Natural killer cell (primary cell): ENCODE measurements around the gene MSX2. TPM values are rescaled to one million over a fixed set of nuclear protein-coding genes. Genes with fewer than 3 reads are reported as not detected.

ENCODE experiments used
- ATAC-seq, 3 donors: fragments of 150-1000 bp in 2 of 3; fragments of 200-7000 bp in 1 of 3; cut with Tn5 transposase; 1 replicate in 1 of 3; 2 replicates in 2 of 3; pipeline ENCODE4 v1.10.0; 2021; ENCODE audit warnings: mild to moderate bottlenecking in 2 of 3, moderate library complexity in 2 of 3
- DNase-seq, 2 donors: peaks; one replicate each; pipeline versions ENCODE4 v3.0.0 to v3.0.0-alpha.2; 2013 to 2021; ENCODE audit warnings: mixed read lengths in 1 of 2
- H3K27ac ChIP-seq: one replicate; pipeline ENCODE4 v1.5.1; 2013; ENCODE audit warnings: mild to moderate bottlenecking, low read length
- H3K27me3 ChIP-seq: one replicate; pipeline ENCODE4 v1.6.1; 2013; ENCODE audit warnings: low read length; ENCODE audit not compliant: control insufficient read depth, insufficient read depth
- H3K36me3 ChIP-seq: one replicate; pipeline ENCODE4 v1.6.1; 2013; ENCODE audit warnings: low read length; ENCODE audit not compliant: control insufficient read depth, insufficient read depth
- H3K4me1 ChIP-seq: one replicate; pipeline ENCODE4 v1.6.1; 2013; ENCODE audit warnings: low read length; ENCODE audit not compliant: control insufficient read depth, insufficient read depth
- H3K4me3 ChIP-seq: one replicate; pipeline ENCODE4 v1.5.1; 2013; ENCODE audit warnings: low read length
- H3K9me3 ChIP-seq: one replicate; pipeline ENCODE4 v1.6.1; 2013; ENCODE audit warnings: low read length; ENCODE audit not compliant: control insufficient read depth, insufficient read depth
- H3K27ac Mint-ChIP-seq, 2 donors: one replicate each; pipeline ENCODE4 v1.8.0; 2022; ENCODE audit warnings: mild to moderate bottlenecking in 2 of 2, mixed read lengths in 2 of 2, moderate library complexity in 1 of 2
- H3K27me3 Mint-ChIP-seq, 2 donors: one replicate each; pipeline ENCODE4 v1.8.0; 2022; ENCODE audit warnings: low read depth in 2 of 2, mixed read lengths in 2 of 2
- H3K36me3 Mint-ChIP-seq: one replicate; pipeline ENCODE4 v1.8.0; 2022; ENCODE audit warnings: mixed read lengths
- H3K4me1 Mint-ChIP-seq, 2 donors: one replicate each; pipeline ENCODE4 v1.8.0; 2022; ENCODE audit warnings: mixed read lengths in 2 of 2
- H3K4me3 Mint-ChIP-seq: one replicate; pipeline ENCODE4 v1.8.0; 2022; ENCODE audit warnings: mild to moderate bottlenecking, moderate library complexity, mixed read lengths
- H3K9me3 Mint-ChIP-seq, 2 donors: one replicate each; pipeline ENCODE4 v1.8.0; 2022; ENCODE audit warnings: mixed read lengths in 2 of 2
- WGBS: methylation state at CpG from one replicate; pipeline ENCODE4 v1.1.7; 2013; ENCODE audit warnings: missing lambda C conversion rate; ENCODE audit not compliant: insufficient coverage; 5-methylcytosine and 5-hydroxymethylcytosine counted together
- intact Hi-C: fragments of 100-400 bp; cut with micrococcal nuclease; formaldehyde crosslinking; loops from one replicate; pipeline ENCODE4 v1.14.2; 2022
- total RNA-seq, 4 donors: library from RNA; stranded (reverse); fragments of 120-200 nt in 1 of 4; gene quantifications; one replicate each; pipeline versions ENCODE4 v1.2.3 to v1.2.4, GENCODE V29; 2013 to 2022
- TF ChIP-seq, protein P1 (sequence below): fragments of 200-600 bp; IDR thresholded peaks from one replicate; pipeline ENCODE4 v1.8.0; 2022; ENCODE audit warnings: antibody characterized with exemption

Gene MSX2
- total RNA-seq, 3 donors from 2014 or later (not counting 1 experiment from before 2014, with no cell fraction given) = 0.40 TPM; not detected in 2

GRCh38 chr5:174707671-174708070, 16.7 kb upstream of the MSX2 start:
- no peak for ATAC-seq
- TF ChIP-seq, protein P1, sequence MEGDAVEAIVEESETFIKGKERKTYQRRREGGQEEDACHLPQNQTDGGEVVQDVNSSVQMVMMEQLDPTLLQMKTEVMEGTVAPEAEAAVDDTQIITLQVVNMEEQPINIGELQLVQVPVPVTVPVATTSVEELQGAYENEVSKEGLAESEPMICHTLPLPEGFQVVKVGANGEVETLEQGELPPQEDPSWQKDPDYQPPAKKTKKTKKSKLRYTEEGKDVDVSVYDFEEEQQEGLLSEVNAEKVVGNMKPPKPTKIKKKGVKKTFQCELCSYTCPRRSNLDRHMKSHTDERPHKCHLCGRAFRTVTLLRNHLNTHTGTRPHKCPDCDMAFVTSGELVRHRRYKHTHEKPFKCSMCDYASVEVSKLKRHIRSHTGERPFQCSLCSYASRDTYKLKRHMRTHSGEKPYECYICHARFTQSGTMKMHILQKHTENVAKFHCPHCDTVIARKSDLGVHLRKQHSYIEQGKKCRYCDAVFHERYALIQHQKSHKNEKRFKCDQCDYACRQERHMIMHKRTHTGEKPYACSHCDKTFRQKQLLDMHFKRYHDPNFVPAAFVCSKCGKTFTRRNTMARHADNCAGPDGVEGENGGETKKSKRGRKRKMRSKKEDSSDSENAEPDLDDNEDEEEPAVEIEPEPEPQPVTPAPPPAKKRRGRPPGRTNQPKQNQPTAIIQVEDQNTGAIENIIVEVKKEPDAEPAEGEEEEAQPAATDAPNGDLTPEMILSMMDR = no peak
- peaks cover 8% of the 10 kb centered on the region in 2 donors for H3K27me3 Mint-ChIP-seq
- no peaks in the 10 kb centered on the region for H3K4me1 ChIP-seq
- no peak overlapping the region for H3K27ac Mint-ChIP-seq
- no peaks in the 10 kb centered on the region for H3K27me3 ChIP-seq
- intact Hi-C loops = no loop called here
- H3K9me3 Mint-ChIP-seq = no peaks in the 10 kb centered on the region
- H3K36me3 Mint-ChIP-seq = no peaks in the 10 kb centered on the region
- no peak overlapping the region for H3K4me3 ChIP-seq
- no peaks in the 10 kb centered on the region for H3K36me3 ChIP-seq
- no peak for DNase-seq
- no peak overlapping the region for H3K27ac ChIP-seq
- 85% methylated on average over 11 of the region's 11 CpGs for WGBS
- no peaks in the 10 kb centered on the region for H3K9me3 ChIP-seq
- no peak overlapping the region for H3K4me3 Mint-ChIP-seq
- H3K4me1 Mint-ChIP-seq = no peaks in the 10 kb centered on the region

- DNase-seq (no peak), ATAC-seq (no peak)
- Histone ChIP-seq H3K27ac (no peak overlapping the region), H3K9me3 (no peaks in the 10 kb centered on the region), H3K27me3 (no peaks in the 10 kb centered on the region), H3K4me1 (no peaks in the 10 kb centered on the region), H3K4me3 (no peak overlapping the region), H3K36me3 (no peaks in the 10 kb centered on the region)
- Mint-ChIP-seq H3K27ac (no peak overlapping the region), H3K27me3 (peaks cover 8 to 10% of the 10 kb centered on the region in 2 donors), H3K4me3 (no peak overlapping the region), H3K9me3 (no peaks in the 10 kb centered on the region), H3K36me3 (no peaks in the 10 kb centered on the region), H3K4me1 (no peaks in the 10 kb centered on the region)
- intact Hi-C loops = no loop called here
- 70% methylated on average over 20 of the region's 20 CpGs for WGBS
- TF ChIP-seq, protein P1 = no peak
These were observed 15.7 kb upstream of the MSX2 start for GRCh38 chr5:174708476-174709207.

- Mint-ChIP-seq H3K4me3 (no peak overlapping the region), H3K4me1 (no peaks in the 10 kb centered on the region), H3K36me3 (peaks cover 6% of the 10 kb centered on the region), H3K27ac (no peak overlapping the region), H3K27me3 (peaks cover 14 to 23% of the 10 kb centered on the region in 2 donors), H3K9me3 (peaks cover 0 to 2% of the 10 kb centered on the region in 2 donors)
- H3K36me3 ChIP-seq = no peaks in the 10 kb centered on the region
- ATAC-seq (no peak), DNase-seq (no peak)
- intact Hi-C loops = no loop called here
- H3K4me1 ChIP-seq = no peaks in the 10 kb centered on the region
- H3K27me3 ChIP-seq = peaks cover 12% of the 10 kb centered on the region
- H3K9me3 ChIP-seq = no peaks in the 10 kb centered on the region
- no peak overlapping the region for H3K27ac ChIP-seq
- no peak overlapping the region for H3K4me3 ChIP-seq
- TF ChIP-seq, protein P1 = no peak
These were observed 9.6 kb upstream of the MSX2 start for GRCh38 chr5:174714751-174715150.

- no peaks in the 10 kb centered on the region for H3K9me3 ChIP-seq
- Mint-ChIP-seq H3K27ac (no peak overlapping the region), H3K36me3 (peaks cover 6% of the 10 kb centered on the region), H3K9me3 (peaks cover 0 to 2% of the 10 kb centered on the region in 2 donors), H3K4me1 (no peaks in the 10 kb centered on the region), H3K4me3 (no peak overlapping the region), H3K27me3 (peaks cover 21 to 32% of the 10 kb centered on the region in 2 donors)
- intact Hi-C loops = no loop called here
- ATAC-seq (no peak), DNase-seq (no peak)
- TF ChIP-seq, protein P1 = no peak
- no peaks in the 10 kb centered on the region for H3K4me1 ChIP-seq
- peaks cover 23% of the 10 kb centered on the region for H3K27me3 ChIP-seq
- no peak overlapping the region for H3K27ac ChIP-seq
- H3K36me3 ChIP-seq = no peaks in the 10 kb centered on the region
- H3K4me3 ChIP-seq = no peak overlapping the region
- WGBS = 68% methylated on average over 3 of the region's 3 CpGs
These were observed 8.6 kb upstream of the MSX2 start for GRCh38 chr5:174715804-174716203.
